K562 (cell line): Measurements from ENCODE around the gene GPX1.
"Not testable (repeated sequence)": the region's sequence is repeated elsewhere in the genome, so short reads cannot be mapped to it uniquely, and the experiment has no call there.

Source experiments
- CBX5 ChIP-seq: IDR thresholded peaks from 2 replicates; pipeline ENCODE4 v1.6.1; 2014; ENCODE audit warnings: low read depth, borderline replicate concordance
- CTCF ChIP-seq, 3 experiments: IDR thresholded peaks in 2 of 3; conservative IDR thresholded peaks in 1 of 3; 2 replicates each; pipeline ENCODE4 v1.5.1; 2011 to 2012; ENCODE audit warnings: low read length in 3 of 3, mild to moderate bottlenecking in 3 of 3, control low read depth in 2 of 3, improper control_type of control experiment in 1 of 3, inconsistent platforms in 1 of 3, low read depth in 1 of 3, mixed read lengths in 1 of 3, moderate library complexity in 1 of 3; ENCODE audit not compliant: insufficient read depth in 2 of 3
- EZH2 ChIP-seq: IDR thresholded peaks from 2 replicates; pipeline ENCODE4 v1.6.1; 2012; ENCODE audit warnings: low read depth, mild to moderate bottlenecking, inconsistent platforms, low read length, borderline replicate concordance
- NR1H2 ChIP-seq: sonication (generic); formaldehyde crosslinking; IDR thresholded peaks from 2 replicates; pipeline ENCODE4 v1.4.0; 2020; ENCODE audit warnings: mild to moderate bottlenecking, missing genetic modification reagents
- PKNOX1 ChIP-seq: fragments of 450-650 bp; IDR thresholded peaks from 2 replicates; pipeline ENCODE4 v1.6.1; 2016
- RFX1 ChIP-seq: fragments of 450-650 bp; IDR thresholded peaks from 2 replicates; pipeline ENCODE4 v1.6.1; 2016; ENCODE audit warnings: mild to moderate bottlenecking, moderate library complexity

- not testable (repeated sequence) for TF ChIP-seq PKNOX1; NR1H2 (CRISPR knock-in tag); CTCF (IDR thresholded peaks at IDR 0.05 in 2 of 3, conservative IDR thresholded peaks at IDR 0.05 in 1 of 3; ENCODE audit: insufficient read depth in 2 of 3, low read depth in 1 of 3, low read length in 3 of 3); CBX5; EZH2; RFX1
Observed at GRCh38 chr3:49391310-49391709, 33.2 kb upstream of the GPX1 start.
